K562 (cell line): Measurements from ENCODE around the gene MAGI1. TPM values are rescaled to one million over a fixed set of nuclear protein-coding genes. Genes with fewer than 3 reads are reported as not detected.

ENCODE experiments used
- E4F1 ChIP-seq: fragments of 250-450 bp; sonication (Bioruptor Pico); IDR thresholded peaks from 2 replicates; pipeline ENCODE4 v1.5.0; 2021; ENCODE audit warnings: mild to moderate bottlenecking, borderline replicate concordance
- SMAD4 ChIP-seq: fragments of 250-450 bp; sonication (Bioruptor Pico); conservative IDR thresholded peaks from 2 replicates; pipeline ENCODE4 v1.8.0; 2021; ENCODE audit warnings: inconsistent platforms, mild to moderate bottlenecking, moderate library complexity
- SRSF9 ChIP-seq: fragments of 200-400 bp; formaldehyde crosslinking; IDR thresholded peaks from 2 replicates; pipeline ENCODE4 v1.6.1; 2017; ENCODE audit warnings: low read depth, low read length, borderline replicate concordance
- ZBTB17 ChIP-seq: fragments of 450-650 bp; formaldehyde crosslinking; IDR thresholded peaks from 2 replicates; pipeline ENCODE4 v1.4.0; 2020; ENCODE audit warnings: mild to moderate bottlenecking
- polyA plus RNA-seq, 8 experiments: library from polyadenylated mRNA; depleted of rRNA in 4 of 8; stranded (reverse) in 5 of 8; unstranded in 3 of 8; fragments of >200 nt; fragmentation: Nextera tagmentation in 2 of 8; fragmentation: Illumina TruSeq in 1 of 8; extraction: Ambion mirVana in 2 of 8; extraction: Trizol in 1 of 8; gene quantifications; 2 replicates each; pipeline versions ENCODE4 v1.2.1 to v1.2.3, GENCODE V29; 2011 to 2014; ENCODE audit warnings: inconsistent platforms in 1 of 8, missing spikeins in 1 of 8
- total RNA-seq, 7 experiments: library from RNA; depleted of rRNA in 6 of 7; stranded (reverse); fragments of >200 nt in 6 of 7; fragmentation: Illumina TruSeq in 2 of 7; extraction: Trizol in 2 of 7; gene quantifications; 2 replicates each; pipeline versions ENCODE4 v1.2.1 to v1.2.3, GENCODE V29; 2011 to 2021; ENCODE audit warnings: low replicate concordance in 1 of 7
- TF ChIP-seq, protein P1 (sequence below): fragments of 250-450 bp; sonication (Bioruptor Pico); IDR thresholded peaks from 2 replicates; pipeline ENCODE4 v1.8.0; 2021; ENCODE audit warnings: mild to moderate bottlenecking, moderate library complexity
- TF ChIP-seq, protein P2 (sequence below): fragments of 200-800 bp; sonication (Bioruptor generic); IDR thresholded peaks from 2 replicates; pipeline ENCODE4 v1.6.1; 2017; ENCODE audit warnings: missing genetic modification characterization, missing compliant biosample characterization

MAGI1 gene
- total and polyA plus RNA-seq, 9 of the 15 experiments (the other 6 are each of a cell fraction or from before 2014, with no cell fraction given): 7.8 to 59.4 (median 43.2) TPM

DNA sequence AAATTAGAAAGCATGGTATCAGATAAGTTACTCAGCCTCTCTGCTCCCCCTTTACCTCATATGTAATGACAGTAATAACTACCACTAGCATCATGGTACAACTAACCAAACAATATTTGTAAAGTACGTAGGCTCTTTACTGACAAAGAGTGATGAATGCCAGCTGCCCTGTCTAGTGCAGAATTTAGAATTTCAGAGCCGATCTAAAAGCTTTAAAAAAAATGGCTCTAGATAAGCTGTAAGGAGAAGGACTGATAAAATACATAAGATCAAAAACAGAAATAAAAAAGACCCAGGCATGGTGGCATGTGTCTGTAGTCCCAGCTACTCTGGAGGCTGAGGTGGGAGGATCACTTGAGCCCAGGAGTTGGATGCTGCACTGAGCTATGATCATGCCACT is 424.1 kb downstream of the MAGI1 start (continued):
- TF ChIP-seq SRSF9: no peak
- TF ChIP-seq SMAD4 (CRISPR knock-in tag): no peak
- no peak for TF ChIP-seq E4F1 (CRISPR knock-in tag)
- TF ChIP-seq, protein P1, sequence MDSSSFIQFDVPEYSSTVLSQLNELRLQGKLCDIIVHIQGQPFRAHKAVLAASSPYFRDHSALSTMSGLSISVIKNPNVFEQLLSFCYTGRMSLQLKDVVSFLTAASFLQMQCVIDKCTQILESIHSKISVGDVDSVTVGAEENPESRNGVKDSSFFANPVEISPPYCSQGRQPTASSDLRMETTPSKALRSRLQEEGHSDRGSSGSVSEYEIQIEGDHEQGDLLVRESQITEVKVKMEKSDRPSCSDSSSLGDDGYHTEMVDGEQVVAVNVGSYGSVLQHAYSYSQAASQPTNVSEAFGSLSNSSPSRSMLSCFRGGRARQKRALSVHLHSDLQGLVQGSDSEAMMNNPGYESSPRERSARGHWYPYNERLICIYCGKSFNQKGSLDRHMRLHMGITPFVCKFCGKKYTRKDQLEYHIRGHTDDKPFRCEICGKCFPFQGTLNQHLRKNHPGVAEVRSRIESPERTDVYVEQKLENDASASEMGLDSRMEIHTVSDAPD (CRISPR knock-in tag): no peak
- TF ChIP-seq, protein P2, sequence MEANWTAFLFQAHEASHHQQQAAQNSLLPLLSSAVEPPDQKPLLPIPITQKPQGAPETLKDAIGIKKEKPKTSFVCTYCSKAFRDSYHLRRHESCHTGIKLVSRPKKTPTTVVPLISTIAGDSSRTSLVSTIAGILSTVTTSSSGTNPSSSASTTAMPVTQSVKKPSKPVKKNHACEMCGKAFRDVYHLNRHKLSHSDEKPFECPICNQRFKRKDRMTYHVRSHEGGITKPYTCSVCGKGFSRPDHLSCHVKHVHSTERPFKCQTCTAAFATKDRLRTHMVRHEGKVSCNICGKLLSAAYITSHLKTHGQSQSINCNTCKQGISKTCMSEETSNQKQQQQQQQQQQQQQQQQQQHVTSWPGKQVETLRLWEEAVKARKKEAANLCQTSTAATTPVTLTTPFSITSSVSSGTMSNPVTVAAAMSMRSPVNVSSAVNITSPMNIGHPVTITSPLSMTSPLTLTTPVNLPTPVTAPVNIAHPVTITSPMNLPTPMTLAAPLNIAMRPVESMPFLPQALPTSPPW (CRISPR knock-in tag): no peak
- no peak for TF ChIP-seq ZBTB17 (CRISPR knock-in tag)
